ENCODE measurements around the gene CHMP1B.

GRCh38 chr18:11877497-11878135 lies 26.4 kb downstream of the CHMP1B start:
- TF ChIP-seq EZH2phosphoT487 (IDR thresholded peaks at IDR 0.05; ENCODE audit: insufficient read depth, low read depth) (no peak), EZH2 (IDR thresholded peaks at IDR 0.05; ENCODE audit: insufficient read depth, poor library complexity, severe bottlenecking) (no peak)

Data from GM23248 (cell line).